HEK293 (cell line): ENCODE data around the gene ADAMTS2.

Experiments used
- SETDB1 ChIP-seq: IDR thresholded peaks from one replicate; pipeline ENCODE4 v1.6.1; 2017; ENCODE audit warnings: mild to moderate bottlenecking, low read length, moderate library complexity, mixed read lengths; ENCODE audit not compliant: insufficient read length
- YY1 ChIP-seq: fragments of 450-650 bp; formaldehyde crosslinking; IDR thresholded peaks from 2 replicates; pipeline ENCODE4 v1.5.1; 2018; ENCODE audit warnings: missing biosample characterization, missing genetic modification characterization
- ZBTB48 ChIP-seq: fragments of 450-650 bp; formaldehyde crosslinking; IDR thresholded peaks from 2 replicates; pipeline ENCODE4 v1.5.1; 2016; ENCODE audit warnings: missing biosample characterization, missing genetic modification characterization
- ZNF48 ChIP-seq: fragments of 450-650 bp; formaldehyde crosslinking; IDR thresholded peaks from 2 replicates; pipeline ENCODE4 v1.5.1; 2016; ENCODE audit warnings: missing biosample characterization, missing genetic modification characterization
- ZNF677 ChIP-seq: fragments of 450-650 bp; IDR thresholded peaks from 2 replicates; pipeline ENCODE4 v1.5.0; 2018; ENCODE audit warnings: missing biosample characterization, mild to moderate bottlenecking, missing genetic modification characterization, moderate library complexity
- ZNF777 ChIP-seq: fragments of 450-650 bp; formaldehyde crosslinking; IDR thresholded peaks from 2 replicates; pipeline ENCODE4 v1.5.1; 2017; ENCODE audit warnings: missing biosample characterization, missing genetic modification characterization, borderline replicate concordance
- TF ChIP-seq, protein P1 (sequence below): fragments of 450-650 bp; formaldehyde crosslinking; IDR thresholded peaks from 2 replicates; pipeline ENCODE4 v1.5.1; 2016; ENCODE audit warnings: missing biosample characterization, missing genetic modification characterization
- TF ChIP-seq, protein P2 (sequence below): fragments of 450-650 bp; formaldehyde crosslinking; IDR thresholded peaks from 2 replicates; pipeline ENCODE4 v1.5.1; 2016; ENCODE audit warnings: missing biosample characterization, missing genetic modification characterization

DNA sequence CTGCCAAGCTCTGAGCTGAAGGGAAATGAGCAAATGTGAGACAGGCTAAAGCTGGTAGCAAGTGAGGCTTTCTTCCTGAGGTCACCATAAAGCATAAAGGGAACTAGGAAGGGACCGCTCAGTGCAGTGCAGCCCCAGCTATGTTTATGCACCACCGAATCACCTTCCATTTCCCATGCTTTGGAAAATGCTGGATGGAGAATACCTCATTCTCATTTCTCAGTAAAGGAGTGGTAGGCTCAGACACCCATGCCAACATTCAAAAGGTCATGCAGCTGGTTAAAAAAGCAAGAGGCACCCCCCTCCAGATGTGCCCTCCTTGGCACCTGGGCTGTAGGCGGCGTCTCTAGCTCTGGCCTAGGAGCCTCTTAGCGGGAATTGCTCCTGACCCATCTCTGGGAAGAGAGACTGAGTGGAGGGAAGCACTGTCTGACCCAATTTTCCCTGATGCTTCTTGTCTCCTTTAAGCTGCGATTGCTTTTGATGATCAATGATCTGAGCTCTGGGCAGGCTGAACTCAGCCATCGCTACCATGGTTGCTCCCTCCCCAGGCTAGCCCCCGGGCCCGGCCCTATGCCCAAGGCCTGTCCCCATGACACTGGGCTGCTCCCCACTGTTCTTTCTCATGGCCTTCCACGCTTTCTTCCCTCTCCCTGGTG, 226.4 kb downstream of the ADAMTS2 start:
- TF ChIP-seq, protein P1, sequence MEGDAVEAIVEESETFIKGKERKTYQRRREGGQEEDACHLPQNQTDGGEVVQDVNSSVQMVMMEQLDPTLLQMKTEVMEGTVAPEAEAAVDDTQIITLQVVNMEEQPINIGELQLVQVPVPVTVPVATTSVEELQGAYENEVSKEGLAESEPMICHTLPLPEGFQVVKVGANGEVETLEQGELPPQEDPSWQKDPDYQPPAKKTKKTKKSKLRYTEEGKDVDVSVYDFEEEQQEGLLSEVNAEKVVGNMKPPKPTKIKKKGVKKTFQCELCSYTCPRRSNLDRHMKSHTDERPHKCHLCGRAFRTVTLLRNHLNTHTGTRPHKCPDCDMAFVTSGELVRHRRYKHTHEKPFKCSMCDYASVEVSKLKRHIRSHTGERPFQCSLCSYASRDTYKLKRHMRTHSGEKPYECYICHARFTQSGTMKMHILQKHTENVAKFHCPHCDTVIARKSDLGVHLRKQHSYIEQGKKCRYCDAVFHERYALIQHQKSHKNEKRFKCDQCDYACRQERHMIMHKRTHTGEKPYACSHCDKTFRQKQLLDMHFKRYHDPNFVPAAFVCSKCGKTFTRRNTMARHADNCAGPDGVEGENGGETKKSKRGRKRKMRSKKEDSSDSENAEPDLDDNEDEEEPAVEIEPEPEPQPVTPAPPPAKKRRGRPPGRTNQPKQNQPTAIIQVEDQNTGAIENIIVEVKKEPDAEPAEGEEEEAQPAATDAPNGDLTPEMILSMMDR (tag by site-specific recombination) = no peak
- no peak for TF ChIP-seq ZBTB48 (tag by site-specific recombination)
- no peak for TF ChIP-seq SETDB1
- TF ChIP-seq, protein P2, sequence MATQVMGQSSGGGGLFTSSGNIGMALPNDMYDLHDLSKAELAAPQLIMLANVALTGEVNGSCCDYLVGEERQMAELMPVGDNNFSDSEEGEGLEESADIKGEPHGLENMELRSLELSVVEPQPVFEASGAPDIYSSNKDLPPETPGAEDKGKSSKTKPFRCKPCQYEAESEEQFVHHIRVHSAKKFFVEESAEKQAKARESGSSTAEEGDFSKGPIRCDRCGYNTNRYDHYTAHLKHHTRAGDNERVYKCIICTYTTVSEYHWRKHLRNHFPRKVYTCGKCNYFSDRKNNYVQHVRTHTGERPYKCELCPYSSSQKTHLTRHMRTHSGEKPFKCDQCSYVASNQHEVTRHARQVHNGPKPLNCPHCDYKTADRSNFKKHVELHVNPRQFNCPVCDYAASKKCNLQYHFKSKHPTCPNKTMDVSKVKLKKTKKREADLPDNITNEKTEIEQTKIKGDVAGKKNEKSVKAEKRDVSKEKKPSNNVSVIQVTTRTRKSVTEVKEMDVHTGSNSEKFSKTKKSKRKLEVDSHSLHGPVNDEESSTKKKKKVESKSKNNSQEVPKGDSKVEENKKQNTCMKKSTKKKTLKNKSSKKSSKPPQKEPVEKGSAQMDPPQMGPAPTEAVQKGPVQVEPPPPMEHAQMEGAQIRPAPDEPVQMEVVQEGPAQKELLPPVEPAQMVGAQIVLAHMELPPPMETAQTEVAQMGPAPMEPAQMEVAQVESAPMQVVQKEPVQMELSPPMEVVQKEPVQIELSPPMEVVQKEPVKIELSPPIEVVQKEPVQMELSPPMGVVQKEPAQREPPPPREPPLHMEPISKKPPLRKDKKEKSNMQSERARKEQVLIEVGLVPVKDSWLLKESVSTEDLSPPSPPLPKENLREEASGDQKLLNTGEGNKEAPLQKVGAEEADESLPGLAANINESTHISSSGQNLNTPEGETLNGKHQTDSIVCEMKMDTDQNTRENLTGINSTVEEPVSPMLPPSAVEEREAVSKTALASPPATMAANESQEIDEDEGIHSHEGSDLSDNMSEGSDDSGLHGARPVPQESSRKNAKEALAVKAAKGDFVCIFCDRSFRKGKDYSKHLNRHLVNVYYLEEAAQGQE (tag by site-specific recombination) = no peak
- no peak for TF ChIP-seq YY1 (tag by site-specific recombination)
- TF ChIP-seq ZNF777 (tag by site-specific recombination) = no peak
- no peak for TF ChIP-seq ZNF48 (tag by site-specific recombination)
- TF ChIP-seq ZNF677 (tag by site-specific recombination) = no peak
